GM21526 (cell line): Measurements from ENCODE around the gene NPBWR2.
"Not testable (repeated sequence)": the region's sequence is repeated elsewhere in the genome, so short reads cannot be mapped to it uniquely, and the experiment has no call there.

Source experiments
- ATAC-seq: cut with Tn5 transposase; IDR thresholded peaks from one replicate; pipeline ENCODE4 v1.9.1; 2021; ENCODE audit warnings: moderate library complexity; ENCODE audit not compliant: unreplicated experiment, low FRiP score

NPBWR2 gene

GRCh38 chr20:64119681-64120341 lies 12.4 kb upstream of the NPBWR2 start:
- ATAC-seq: no peak

GRCh38 chr20:64119301-64119680 lies 11.9 kb upstream of the NPBWR2 start:
- no peak for ATAC-seq

- not testable (repeated sequence) for ATAC-seq
These were observed 10.0 kb upstream of the NPBWR2 start for GRCh38 chr20:64117432-64117777.

- no peak for ATAC-seq
These were observed 9.4 kb upstream of the NPBWR2 start for GRCh38 chr20:64116541-64117431.

GRCh38 chr20:64116016-64116415 lies 8.7 kb upstream of the NPBWR2 start:
- ATAC-seq: no peak

- no peak for ATAC-seq
These were observed 8.0 kb upstream of the NPBWR2 start for GRCh38 chr20:64115171-64115911.

GRCh38 chr20:64114356-64114971 lies 7.1 kb upstream of the NPBWR2 start:
- no peak for ATAC-seq

GRCh38 chr20:64113796-64114355 lies 6.5 kb upstream of the NPBWR2 start:
- no peak for ATAC-seq

GRCh38 chr20:64113444-64113775 lies 6.0 kb upstream of the NPBWR2 start:
- ATAC-seq: no peak

GRCh38 chr20:64112691-64113443 lies 5.5 kb upstream of the NPBWR2 start:
- ATAC-seq: no peak

- no peak for ATAC-seq
These were observed 4.7 kb upstream of the NPBWR2 start for GRCh38 chr20:64111841-64112641.

- ATAC-seq: no peak
These were observed 3.2 kb upstream of the NPBWR2 start for GRCh38 chr20:64110411-64111068.

- no peak for ATAC-seq
These were observed 2.5 kb upstream of the NPBWR2 start for GRCh38 chr20:64109831-64110391.

GRCh38 chr20:64108731-64109681 lies 1.6 kb upstream of the NPBWR2 start:
- ATAC-seq: no peak

- no peak for ATAC-seq
These were observed 532 bp upstream of the NPBWR2 start for GRCh38 chr20:64107736-64108457.

- ATAC-seq: no peak
These were observed 867 bp downstream of the NPBWR2 start for GRCh38 chr20:64106435-64106961.
